NCI-H1436 (cell line): ENCODE results near the gene SLC38A10.

Experiments used
- DNase-seq: peaks from one replicate; lab custom pipeline; 2025; lab: John Stamatoyannopoulos, UW

SLC38A10 gene

DNA sequence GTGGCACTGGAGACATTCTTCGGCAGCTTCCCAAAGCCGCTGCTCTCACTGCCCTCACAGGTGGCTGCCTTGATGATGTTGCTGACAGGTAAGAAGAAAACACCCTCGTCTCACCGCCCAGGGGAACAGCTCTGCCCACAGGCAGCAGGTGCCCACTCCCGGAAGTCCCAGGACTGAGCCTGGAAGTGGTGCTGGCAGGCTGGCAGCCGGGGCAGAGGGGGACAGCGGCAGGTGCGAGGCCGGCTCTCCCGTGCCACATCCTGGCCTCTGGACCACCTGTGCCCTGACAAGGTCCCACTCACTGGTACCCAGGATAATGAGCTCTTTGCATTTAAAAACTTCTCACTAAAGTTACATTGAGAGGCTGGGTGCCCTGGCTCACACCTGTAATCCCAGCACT is 92.8 kb downstream of the SLC38A10 start:
- no peak for DNase-seq

DNA sequence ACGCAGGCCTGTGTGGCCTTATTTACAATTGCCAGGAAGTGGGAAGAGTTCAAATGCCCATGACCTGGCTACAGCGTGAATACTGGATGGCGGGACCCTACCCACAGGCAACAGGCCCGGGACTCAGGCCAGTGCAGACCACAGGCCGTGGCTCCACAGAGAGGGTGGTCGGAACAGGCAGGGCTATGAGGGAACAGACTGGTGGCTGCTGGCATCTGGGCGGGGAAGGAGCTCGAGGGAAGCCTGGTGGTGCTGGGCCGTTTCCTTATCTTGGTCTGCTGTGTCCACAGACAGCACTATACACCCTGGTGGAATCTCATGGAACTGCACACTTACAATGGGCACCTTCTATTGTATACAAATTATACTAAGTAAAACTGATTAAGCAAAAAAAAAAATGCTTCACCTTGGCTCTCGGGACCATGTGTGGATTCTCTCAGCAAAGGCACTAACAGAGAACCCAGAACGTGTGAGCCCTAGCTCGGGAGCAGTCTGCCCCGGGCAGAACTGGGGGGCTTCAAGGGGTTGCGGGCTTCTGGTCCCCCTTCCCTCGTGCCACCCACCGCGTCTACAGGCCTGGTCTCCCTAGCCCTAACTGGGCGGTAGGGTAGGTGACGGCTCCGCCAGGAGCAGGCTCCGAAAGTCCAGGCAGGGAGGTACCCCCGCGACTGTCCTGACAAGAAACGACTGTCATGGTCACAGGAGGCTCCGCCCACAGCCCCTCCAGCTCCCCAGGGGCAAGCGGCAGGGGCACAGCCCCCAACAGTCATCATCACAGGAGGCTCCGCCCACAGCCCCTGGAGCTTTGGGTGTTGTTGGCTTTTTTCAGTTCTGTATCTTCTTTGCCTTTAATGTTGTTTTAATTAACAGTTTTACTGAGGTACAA is 94.2 kb downstream of the SLC38A10 start:
- peak; percentile 52 for DNase-seq

DNA sequence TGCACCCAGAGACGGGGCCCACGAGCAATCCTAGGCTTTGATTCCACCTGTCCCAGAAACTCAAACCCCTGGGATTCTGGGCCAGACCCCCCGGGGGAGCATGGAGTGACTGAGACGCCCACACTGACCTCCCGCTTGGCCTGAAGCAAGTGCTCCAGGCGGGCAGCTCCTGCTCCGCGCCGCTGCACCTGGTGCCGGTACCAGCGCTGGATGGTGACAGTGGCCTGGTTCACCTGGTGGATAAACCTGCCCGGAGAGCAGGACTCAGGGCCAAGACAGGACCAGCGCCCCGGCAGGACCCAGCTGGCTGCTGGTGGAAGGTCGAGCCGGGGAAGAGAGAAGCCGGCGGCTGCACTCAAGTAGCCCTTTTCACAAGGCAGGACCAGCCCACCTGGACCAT is 94.9 kb downstream of the SLC38A10 start:
- no peak for DNase-seq

DNA sequence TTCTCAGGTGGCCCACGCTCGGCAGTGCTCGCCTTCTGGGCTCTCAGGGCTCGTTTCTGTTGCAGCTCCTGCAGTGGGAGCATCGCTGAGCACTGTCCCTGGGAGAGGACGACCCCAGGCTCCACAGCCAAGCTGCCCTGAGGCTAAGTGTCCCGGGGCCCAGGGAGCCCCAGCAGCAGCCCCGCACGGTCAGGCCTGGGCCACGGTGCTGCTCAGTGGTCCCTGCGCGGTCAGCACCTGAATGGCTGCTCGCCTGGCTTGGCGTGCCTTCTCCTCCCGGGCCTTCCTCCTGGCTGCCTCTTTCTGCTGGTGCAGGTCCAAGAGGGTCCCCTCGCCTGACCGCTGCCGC is 95.7 kb downstream of the SLC38A10 start:
- DNase-seq, result no peak

DNA sequence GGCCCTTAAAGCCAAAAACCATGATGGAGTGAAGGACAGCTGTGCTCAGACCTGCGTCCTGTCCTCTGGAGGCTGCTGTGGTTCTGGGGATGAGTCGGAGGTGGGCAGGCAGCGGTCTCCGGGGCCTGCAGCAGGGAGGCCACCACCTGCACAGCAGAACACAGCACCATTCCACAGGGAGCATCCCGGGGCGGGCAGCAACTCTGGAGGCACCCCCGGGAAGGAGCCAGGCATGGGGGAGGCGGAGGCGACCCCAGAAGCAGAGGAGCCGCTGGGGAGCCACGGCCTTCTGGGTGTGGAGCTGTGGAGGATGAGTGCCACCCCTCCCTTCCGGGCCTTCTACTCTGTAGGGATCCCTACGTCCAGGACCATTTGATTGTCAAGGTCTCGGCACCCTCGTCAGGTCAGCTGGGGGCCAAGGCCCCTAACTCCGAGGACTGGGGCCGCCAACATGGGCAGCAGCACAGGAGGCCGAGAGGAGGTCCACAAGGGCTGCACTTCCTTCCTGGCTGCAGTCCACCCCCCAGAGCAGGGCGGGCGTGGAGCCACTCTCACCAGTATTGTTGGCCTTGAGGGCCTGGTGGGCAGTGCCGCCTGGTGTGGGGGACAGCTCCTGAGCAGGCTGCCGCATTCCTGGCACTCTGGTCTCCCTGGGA is 96.2 kb downstream of the SLC38A10 start:
- no peak for DNase-seq

GRCh38 chr17:81197831-81198490 is 97.1 kb downstream of the SLC38A10 start:
- DNase-seq, result no peak

DNA sequence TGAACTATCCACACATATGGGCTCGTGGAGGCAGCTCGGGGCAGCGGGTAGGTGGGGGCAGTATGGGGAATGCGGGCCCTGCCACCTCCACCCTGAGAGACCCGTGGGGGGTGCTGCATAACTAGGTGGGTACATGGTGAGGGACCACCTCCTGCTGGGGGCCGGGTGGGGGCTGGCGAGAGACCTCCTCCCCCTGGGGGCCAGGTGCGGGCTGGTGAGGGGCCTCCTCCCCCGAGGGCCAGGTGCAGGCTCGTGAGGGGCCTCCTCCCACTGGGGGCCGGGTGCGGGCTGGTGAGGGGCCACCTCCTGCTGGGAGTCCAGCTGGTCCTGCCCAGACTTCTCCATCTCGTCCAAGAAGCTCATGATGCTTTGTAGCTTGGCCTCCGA is 97.7 kb downstream of the SLC38A10 start:
- no peak for DNase-seq

DNA sequence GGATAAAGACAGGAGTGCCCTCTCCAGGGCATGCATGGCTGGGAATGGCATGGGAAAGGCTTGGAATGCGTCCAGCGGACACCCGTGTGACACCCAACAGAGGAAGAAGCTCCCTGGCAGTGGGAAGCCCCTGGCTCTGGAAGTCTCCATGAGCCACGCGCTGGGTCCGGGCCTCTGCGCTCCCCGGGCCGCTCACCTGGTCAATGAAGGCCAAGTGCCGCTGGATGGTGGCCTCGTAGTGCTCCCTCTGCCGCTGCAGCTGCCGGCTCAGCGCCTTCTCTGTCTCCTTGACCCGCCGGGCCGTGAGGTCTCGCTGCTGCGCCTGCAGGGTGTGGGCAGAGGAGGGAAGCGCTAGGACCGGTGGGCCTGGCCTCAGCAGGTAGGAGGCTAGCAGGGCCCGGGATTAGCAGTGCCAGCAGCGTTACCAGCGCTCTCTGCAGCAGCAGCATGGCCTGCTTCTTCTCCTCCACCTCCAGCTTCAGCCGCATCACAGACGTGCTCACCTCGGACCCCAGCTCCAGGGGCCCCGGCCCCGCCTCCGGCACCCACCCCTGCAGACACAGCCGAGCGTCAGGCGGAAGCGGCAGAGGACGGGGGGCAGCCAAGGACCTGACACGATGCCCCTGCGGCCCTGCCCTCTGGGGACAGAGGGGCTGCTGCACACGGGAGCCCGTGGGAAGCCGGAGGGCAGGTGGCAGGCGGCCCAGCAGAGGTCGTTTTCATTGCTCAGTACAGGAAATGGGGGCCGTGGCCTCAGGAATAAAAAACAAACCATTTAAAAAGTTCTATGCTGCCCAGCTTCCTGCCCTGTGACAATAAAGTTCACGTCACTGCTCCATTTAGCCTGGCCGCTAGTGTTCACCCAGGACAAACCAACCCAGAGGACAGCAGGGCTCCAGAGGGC is 98.3 kb downstream of the SLC38A10 start:
- no peak for DNase-seq

DNA sequence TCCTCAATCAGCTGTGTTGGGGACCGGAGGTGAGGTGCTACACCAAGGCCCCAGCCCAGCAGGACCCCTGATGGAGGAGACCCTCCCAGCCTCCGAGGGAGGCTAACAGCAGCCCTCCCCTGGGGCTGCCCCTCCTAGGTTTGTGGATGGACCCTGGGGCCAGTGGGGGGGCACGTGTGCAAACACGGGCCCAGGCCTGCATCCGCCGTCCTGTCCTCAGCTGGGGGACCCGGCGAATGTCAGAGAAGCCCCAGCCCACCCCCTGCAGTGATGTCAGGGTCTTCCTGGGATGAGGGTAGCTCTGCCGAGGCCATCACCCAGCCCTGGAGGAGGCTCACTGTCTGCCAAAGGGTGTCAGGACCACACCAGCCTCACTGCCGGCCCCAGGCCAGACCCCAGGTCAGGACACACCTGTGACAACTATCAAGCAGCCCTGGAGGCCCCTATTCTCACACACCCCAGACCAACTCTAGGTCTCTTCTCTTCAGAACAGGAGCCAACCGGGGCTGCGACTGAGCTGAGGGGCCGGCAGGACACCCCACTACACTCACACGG is 99.1 kb downstream of the SLC38A10 start:
- DNase-seq, result no peak
